H54 (cell line): ENCODE data around the gene FGFR3.

Experiments used
- DNase-seq: peaks from one replicate; pipeline ENCODE4 v3.0.0; 2011; ENCODE audit warnings: low spot score, mixed read lengths; ENCODE audit not compliant: insufficient read length
- FAIRE-seq: peaks from 3 replicates; lab custom pipeline; 2011; peaks lifted over from hg19 to GRCh38; lab: Jason Lieb, UNC
- POLR2A ChIP-seq: IDR thresholded peaks from 2 replicates; pipeline ENCODE4 v1.6.1; 2011; ENCODE audit warnings: low read depth, mild to moderate bottlenecking, low read length

Gene FGFR3

GRCh38 chr4:1751155-1751918 is 41.8 kb upstream of the FGFR3 start:
- TF ChIP-seq POLR2A: no peak
- FAIRE-seq (no peak), DNase-seq (no peak)

DNA sequence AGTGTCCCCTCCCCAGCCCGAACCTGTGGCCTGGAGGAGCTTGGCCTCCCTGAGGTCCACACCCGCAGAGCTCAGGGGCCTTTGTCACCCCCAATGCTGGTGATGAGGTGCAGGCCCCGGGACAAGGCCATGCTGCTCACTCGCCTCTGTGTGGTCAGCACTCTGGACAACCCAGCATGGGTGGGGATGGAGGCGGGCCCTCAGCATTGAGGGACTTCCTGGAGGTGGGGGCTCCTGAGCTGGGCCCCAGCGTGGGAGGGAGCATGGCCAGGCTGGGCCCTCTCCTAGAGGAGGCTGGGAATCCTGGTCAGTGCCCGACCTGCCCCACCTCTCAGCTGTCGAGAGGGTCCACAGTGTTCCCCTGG is 41.2 kb upstream of the FGFR3 start:
- no peak for TF ChIP-seq POLR2A
- DNase-seq (no peak), FAIRE-seq (no peak)

- DNase-seq: no peak
- TF ChIP-seq POLR2A: no peak
- FAIRE-seq: no peak
These were observed 40.6 kb upstream of the FGFR3 start for GRCh38 chr4:1752284-1753041.

- FAIRE-seq (no peak), DNase-seq (no peak)
- TF ChIP-seq POLR2A: no peak
These were observed 39.8 kb upstream of the FGFR3 start for GRCh38 chr4:1753294-1753696.

- no peak for DNase-seq
- no peak for FAIRE-seq
- TF ChIP-seq POLR2A: no peak
These were observed 39.3 kb upstream of the FGFR3 start for GRCh38 chr4:1753697-1754311.

GRCh38 chr4:1754336-1754735 is 38.8 kb upstream of the FGFR3 start:
- FAIRE-seq (no peak), DNase-seq (no peak)
- TF ChIP-seq POLR2A: no peak

DNA sequence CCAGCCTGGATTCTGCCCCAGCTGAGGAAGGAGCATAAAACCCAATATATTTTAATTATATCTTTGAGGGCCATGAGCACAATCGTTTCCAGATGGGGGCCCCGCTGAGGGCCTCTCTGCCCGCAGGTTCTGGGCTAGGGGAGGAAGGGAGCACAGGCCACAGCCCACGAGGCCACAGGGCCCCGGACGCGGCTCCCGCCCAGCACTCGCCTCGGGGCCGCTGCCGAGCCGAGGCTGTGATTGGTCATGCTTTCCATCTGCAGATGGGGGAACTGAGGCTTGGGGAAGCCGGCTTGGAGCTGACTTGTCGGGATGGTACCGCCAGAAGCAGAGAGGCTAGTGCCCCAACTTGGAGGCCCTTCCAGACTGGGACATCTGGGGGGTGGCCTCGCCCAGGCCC is 37.8 kb upstream of the FGFR3 start:
- no peak for TF ChIP-seq POLR2A
- FAIRE-seq: no peak
- no peak for DNase-seq

DNA sequence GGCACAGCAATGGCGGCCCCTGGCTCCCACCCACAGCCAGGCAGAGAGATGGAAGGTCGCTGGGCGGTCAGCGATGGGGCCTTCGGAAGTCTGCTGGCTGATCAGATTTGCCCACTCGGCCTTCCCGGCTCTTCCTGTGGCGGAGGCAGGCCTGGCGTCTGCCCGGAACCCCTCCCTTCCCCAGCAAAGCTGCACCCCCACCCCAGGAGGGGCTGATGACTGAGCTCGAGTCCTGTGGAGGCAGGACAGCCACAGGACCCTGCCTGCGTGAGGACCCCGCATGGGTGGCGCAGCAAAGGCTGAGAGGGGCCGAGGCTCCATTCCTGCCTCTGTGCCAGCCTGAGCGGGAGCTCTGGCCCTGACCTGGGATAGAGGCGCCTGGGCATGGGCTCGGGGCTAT is 37.0 kb upstream of the FGFR3 start:
- FAIRE-seq (no peak), DNase-seq (no peak)
- TF ChIP-seq POLR2A: no peak

- FAIRE-seq: no peak
- TF ChIP-seq POLR2A: no peak
- no peak for DNase-seq
These were observed 36.0 kb upstream of the FGFR3 start for GRCh38 chr4:1756893-1757779.

DNA sequence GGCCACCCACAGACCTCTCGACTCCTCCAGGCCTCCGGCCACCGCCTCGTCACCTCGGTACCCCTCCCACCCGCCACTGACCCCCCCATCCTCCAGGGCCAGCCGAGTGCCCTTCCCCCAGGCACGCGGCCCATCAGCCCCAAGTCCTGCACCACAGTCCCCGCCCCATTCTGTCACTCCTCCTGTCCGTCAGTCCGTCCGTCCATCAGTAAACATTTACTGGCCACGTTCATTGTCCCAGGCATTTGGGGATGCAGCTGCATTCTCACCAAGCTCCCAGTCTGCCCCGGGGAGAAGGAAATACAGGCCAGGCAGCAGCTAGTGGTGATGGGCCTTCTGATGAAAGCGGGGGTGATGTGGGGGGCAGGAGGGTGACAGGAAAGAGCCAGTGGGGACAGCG is 35.3 kb upstream of the FGFR3 start:
- DNase-seq (no peak), FAIRE-seq (no peak)
- TF ChIP-seq POLR2A: no peak

DNA sequence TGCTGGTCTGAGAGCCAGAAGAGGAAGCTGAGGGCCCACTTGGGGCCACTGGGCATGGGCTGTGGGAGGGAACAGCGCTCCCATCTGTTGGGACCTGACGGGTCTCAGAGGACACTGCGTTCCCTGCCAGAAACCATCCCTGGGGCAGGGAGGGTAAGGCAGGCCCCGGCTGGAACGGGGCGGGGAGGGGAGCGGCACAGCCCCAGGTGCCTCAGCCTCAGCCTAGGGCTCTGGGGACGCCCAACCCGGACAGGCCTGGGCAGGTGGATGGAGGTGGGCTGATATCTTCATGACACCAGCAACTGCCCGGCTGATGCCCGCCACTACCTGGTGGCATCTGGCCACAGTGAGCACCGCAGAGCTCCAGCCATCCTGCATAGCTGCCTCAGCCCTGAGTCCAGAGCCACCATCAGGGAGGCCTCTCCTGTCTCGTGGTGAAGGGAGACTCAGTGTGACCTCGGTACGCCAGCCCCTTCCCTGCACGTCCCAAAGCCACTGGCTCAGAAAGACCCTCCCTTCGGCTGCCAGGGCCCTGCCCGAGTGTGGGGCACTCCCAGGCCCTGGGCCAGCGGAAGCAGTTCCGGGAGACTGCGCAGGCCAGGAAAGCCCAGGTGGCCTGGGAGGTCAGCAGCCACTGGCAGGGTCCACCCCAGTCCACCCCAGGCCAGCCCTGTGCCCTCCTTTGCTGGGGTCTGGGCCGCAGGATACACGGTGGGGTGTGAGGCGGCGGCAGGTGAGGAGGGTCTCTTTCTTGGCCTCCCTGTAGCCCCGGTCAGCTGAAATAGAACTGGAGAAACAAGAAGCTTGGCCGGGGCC is 34.6 kb upstream of the FGFR3 start:
- FAIRE-seq (no peak), DNase-seq (no peak)
- no peak for TF ChIP-seq POLR2A

GRCh38 chr4:1759170-1759817 is 33.8 kb upstream of the FGFR3 start:
- TF ChIP-seq POLR2A: no peak
- DNase-seq (no peak), FAIRE-seq (no peak)
